ENCODE results near the gene ZBTB34.

ZBTB34 gene

DNA sequence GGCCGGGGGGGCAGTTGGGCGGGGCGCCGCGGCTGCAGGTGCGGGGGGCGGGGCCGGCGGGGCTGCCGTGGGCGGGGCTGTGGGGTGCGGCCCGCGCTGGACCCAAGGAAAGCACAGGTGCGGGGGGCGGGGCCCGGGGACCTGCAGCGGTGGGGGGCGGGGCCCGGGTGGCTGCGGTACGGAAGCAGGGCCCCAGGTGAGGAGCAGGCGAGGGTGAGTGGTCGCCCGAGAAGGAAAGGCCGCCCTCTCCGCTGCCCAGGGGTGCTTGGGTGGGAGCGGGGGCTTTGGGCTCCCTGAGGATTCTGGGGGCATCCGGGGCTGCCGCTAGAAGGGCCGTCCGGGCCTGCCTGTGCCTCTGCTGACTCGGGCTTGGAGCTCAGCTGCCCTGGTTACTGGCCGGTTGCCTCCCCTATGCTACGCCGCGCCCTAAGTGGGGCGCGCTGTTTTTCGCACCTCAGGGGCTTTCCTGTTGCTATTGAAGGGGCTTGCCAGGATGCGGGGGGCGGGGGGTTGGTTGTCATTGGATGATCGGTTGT is 54.9 kb downstream of the ZBTB34 start:
- H3K27ac Mint-ChIP-seq: no peak overlapping the region
- H3K36me3 Mint-ChIP-seq: no peaks in the 10 kb centered on the region
- ATAC-seq (no peak), DNase-seq (ENCODE audit: low spot score in 2 of 2) (no peak)
- peak overlapping the region; percentile 53 for H3K4me3 Mint-ChIP-seq
- H3K4me1 Mint-ChIP-seq: peaks cover 6% of the 10 kb centered on the region
- no peaks in the 10 kb centered on the region for H3K9me3 Mint-ChIP-seq

DNA sequence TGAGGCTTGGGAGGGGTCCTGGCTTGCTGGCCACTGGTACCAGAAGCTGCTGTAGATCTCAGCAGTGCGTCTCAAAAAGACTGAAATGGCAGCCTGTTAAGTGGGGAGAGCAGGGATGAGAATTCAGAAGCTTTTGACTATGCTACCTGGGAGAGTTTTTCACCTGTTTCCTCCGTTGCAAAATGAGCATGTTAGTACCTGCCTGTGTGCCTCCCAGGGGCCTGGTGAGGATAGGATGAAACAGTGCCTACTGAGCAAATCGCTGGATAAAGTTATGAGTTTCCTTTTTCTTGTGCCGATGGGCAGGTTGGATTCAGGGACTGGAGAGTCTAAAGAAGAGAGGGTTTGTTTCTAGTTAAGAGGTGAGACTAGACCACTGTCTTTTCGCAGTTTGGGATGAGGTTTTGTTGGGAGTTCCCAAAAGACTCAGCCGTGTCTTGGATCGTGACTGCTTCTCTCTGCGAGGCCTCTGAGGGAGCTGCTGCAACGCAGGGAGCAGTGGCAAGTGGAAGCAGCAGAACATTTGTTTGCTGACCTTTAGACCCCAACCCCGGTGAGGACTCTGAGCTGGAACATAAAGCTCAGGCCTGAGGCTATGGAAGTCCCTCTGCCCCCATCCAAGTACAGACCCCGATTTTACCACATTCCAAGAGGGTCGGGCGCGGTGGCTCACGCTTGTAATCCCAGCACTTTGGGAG is 55.6 kb downstream of the ZBTB34 start:
- no peak overlapping the region for H3K27ac Mint-ChIP-seq
- DNase-seq (ENCODE audit: low spot score in 2 of 2) (no peak), ATAC-seq (no peak)
- H3K4me1 Mint-ChIP-seq: peaks cover 6% of the 10 kb centered on the region
- H3K9me3 Mint-ChIP-seq: no peaks in the 10 kb centered on the region
- peak overlapping the region; percentile 53 for H3K4me3 Mint-ChIP-seq
- H3K36me3 Mint-ChIP-seq: no peaks in the 10 kb centered on the region

DNA sequence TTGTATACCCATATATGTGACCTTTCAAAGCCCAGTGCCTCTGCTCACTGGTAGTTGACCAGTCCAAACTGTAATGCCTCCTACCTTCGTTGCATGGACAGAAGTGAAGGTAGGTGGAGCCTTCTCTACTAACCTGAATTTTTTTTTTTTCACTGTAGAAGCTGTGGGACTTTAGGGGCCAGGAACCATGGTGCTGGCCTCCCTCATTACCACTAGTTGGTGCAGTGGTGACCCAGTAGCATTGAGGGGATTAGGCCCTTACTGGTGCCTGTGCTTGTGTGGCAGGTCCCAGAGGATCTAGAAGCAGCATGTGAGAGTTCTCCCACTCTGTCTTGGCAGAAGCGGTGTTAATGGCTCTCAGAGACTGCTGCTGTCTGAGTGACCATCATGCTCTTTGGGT is 56.5 kb downstream of the ZBTB34 start:
- no peak for ATAC-seq
- Mint-ChIP-seq H3K4me3 (no peak overlapping the region), H3K27ac (no peak overlapping the region), H3K36me3 (no peaks in the 10 kb centered on the region), H3K9me3 (no peaks in the 10 kb centered on the region), H3K4me1 (peaks cover 6% of the 10 kb centered on the region)
- DNase-seq (ENCODE audit: low spot score in 2 of 2): no peak

DNA sequence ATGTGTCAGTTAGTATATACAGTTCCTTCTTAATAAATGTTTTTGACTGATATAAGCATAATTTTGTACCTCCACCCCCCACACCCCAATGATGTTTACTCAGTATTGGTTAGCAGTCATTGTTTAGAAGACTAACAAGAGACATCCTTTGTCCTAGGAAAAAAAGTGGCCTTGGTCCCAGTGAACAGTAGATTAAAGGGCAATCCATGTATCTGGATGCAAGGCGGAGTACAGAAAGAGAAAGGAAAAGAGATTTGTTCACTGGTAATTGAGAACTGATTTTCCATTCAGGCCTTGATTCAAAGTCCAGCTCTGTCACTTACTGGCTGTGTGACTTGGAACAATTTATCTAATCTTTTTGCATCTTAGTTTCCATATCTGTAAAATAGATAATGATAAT is 58.8 kb downstream of the ZBTB34 start:
- H3K36me3 Mint-ChIP-seq: no peaks in the 10 kb centered on the region

GRCh38 chr9:126925876-126926275 is 65.4 kb downstream of the ZBTB34 start:
- Mint-ChIP-seq H3K4me1 (no peaks in the 10 kb centered on the region), H3K9me3 (no peaks in the 10 kb centered on the region), H3K27ac (no peak overlapping the region), H3K4me3 (no peak overlapping the region), H3K36me3 (no peaks in the 10 kb centered on the region)
- ATAC-seq (no peak), DNase-seq (ENCODE audit: low spot score in 2 of 2) (no peak)

More for the DNA sequence above, 58.8 kb downstream of the ZBTB34 start:
- Mint-ChIP-seq H3K9me3 (no peaks in the 10 kb centered on the region), H3K27ac (no peak overlapping the region), H3K4me3 (no peak overlapping the region), H3K4me1 (peaks cover 6% of the 10 kb centered on the region)
- ATAC-seq (no peak), DNase-seq (ENCODE audit: low spot score in 2 of 2) (no peak)

DNA sequence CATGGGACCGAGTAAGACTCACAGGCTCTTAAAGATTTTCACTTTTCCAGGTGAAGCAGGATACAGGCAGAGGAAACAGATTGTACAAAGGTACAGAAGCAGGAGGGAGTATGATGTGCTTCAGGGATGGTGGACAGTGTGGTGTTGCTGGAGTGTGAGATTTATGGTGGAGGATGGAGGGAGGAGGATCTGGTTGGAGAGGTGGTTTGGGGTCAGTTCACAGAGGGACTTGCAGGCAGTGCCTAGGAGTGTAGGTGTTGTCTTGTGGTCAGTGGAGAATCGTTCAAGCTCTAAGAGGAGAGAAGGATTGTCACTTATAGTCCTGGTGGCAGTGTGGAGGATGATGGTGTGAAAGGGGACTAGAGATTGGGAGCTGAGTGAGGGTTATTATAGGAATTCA is 65.9 kb downstream of the ZBTB34 start:
- ATAC-seq (peak; percentile 8), DNase-seq (ENCODE audit: low spot score in 2 of 2) (no peak)
- H3K4me1 Mint-ChIP-seq: no peaks in the 10 kb centered on the region
- no peaks in the 10 kb centered on the region for H3K9me3 Mint-ChIP-seq
- no peaks in the 10 kb centered on the region for H3K36me3 Mint-ChIP-seq
- no peak overlapping the region for H3K27ac Mint-ChIP-seq
- no peak overlapping the region for H3K4me3 Mint-ChIP-seq

GRCh38 chr9:126927419-126927818 is 67.0 kb downstream of the ZBTB34 start:
- Mint-ChIP-seq H3K4me3 (no peak overlapping the region), H3K27ac (no peak overlapping the region), H3K4me1 (no peaks in the 10 kb centered on the region), H3K36me3 (no peaks in the 10 kb centered on the region), H3K9me3 (no peaks in the 10 kb centered on the region)
- ATAC-seq (no peak), DNase-seq (ENCODE audit: low spot score in 2 of 2) (no peak)

DNA sequence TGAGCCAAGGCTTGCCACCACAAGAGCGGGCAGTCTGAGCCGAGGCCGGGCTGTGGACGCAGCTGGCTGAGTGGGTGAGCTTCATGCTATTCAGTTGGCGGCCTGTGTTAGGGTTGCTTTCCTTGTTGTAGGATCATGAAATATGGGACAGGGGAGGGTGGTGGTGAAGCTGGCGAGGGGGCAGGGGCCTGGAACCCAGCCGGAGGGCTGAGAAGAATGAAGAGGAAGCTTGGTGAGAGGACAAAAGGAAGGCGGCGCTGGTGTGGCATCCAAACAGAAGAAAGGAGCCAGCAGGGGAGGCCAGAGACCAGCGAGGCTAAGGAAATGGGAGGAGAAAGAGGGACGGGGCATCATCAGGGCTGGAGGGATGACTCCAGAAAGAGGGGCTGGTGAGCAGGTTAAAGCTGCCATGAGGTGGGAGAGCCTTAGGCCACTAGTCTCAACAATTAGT is 72.5 kb downstream of the ZBTB34 start:
- DNase-seq (ENCODE audit: low spot score in 2 of 2) (no peak), ATAC-seq (no peak)
- H3K4me3 Mint-ChIP-seq: no peak overlapping the region
- no peaks in the 10 kb centered on the region for H3K4me1 Mint-ChIP-seq
- no peaks in the 10 kb centered on the region for H3K9me3 Mint-ChIP-seq
- H3K36me3 Mint-ChIP-seq: no peaks in the 10 kb centered on the region
- no peak overlapping the region for H3K27ac Mint-ChIP-seq

- Mint-ChIP-seq H3K9me3 (no peaks in the 10 kb centered on the region), H3K27ac (no peak overlapping the region), H3K36me3 (no peaks in the 10 kb centered on the region), H3K4me3 (no peak overlapping the region), H3K4me1 (no peaks in the 10 kb centered on the region)
- DNase-seq (ENCODE audit: low spot score in 2 of 2) (no peak), ATAC-seq (no peak)
Observed at GRCh38 chr9:126933334-126933980, 73.0 kb downstream of the ZBTB34 start.

DNA sequence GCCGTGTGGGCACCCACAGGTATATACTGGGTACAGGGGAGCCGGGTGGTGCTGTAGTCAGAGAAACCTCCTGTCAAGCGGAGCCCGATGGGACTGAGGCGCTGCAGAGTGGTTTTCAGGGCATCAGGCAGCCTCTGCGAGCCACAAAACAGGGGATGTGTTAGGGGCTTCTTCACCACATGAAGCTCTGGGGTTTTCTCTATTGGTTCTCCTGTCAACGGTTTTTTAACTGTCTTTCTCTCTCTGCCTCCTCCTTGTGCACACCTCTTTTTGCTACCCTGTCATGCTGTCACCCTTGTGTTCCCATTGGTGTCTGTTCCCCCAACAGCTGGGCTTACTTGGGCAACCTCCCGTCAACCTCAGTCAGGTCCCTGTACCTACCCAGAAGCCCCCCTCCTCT is 74.0 kb downstream of the ZBTB34 start:
- Mint-ChIP-seq H3K4me1 (no peaks in the 10 kb centered on the region), H3K27ac (peak overlapping the region; percentile 17), H3K36me3 (no peaks in the 10 kb centered on the region), H3K4me3 (no peak overlapping the region), H3K9me3 (no peaks in the 10 kb centered on the region)
- ATAC-seq (no peak), DNase-seq (ENCODE audit: low spot score in 2 of 2) (no peak)
